HG03469 (cell line): ENCODE data around the gene ABHD17C.

Experiments
- ATAC-seq: cut with Tn5 transposase; IDR thresholded peaks from one replicate; pipeline ENCODE4 v1.9.1; 2021; ENCODE audit warnings: mild to moderate bottlenecking, moderate library complexity, moderate number of reproducible peaks; ENCODE audit not compliant: unreplicated experiment

Gene ABHD17C

DNA sequence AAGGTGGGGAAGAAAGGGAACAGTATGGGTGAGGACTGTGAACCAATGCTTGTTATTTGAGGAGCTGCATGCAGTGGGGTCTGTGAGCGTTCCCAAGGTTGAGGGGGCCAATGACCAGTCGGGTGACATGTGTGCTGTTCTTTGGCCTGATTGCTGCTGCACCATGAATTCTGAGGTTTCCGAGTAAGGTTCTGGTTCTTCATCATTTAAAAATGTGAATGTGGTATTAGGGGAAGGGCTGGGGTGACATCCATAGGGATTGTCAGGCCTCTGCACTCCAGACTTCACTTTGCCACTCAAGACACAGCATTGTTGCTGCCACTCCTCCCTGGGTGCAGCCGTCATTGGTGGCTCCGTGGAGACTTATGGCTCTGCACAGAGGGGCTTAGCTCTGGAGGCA lies 32.5 kb downstream of the ABHD17C start:
- ATAC-seq = no peak

DNA sequence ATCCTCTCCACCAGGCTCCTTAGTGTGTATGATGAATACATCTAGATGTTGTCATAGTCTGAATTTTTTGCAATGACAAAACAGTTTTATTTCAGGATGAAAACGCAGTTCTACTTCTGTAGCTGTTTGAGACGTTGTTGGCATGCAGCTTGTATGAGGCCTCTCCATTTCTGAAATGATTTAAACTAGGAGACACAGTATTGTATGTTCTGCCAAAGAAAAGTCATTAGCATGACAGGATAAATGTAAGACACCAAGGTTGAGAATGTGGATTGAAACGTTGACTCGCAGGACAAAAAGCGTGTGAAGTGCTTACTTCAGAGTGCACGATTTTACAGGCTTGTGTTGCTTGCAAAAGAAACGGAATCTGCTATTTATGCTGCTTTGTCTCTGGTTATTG lies 35.3 kb downstream of the ABHD17C start:
- no peak for ATAC-seq

GRCh38 chr15:80730926-80731325 lies 35.8 kb downstream of the ABHD17C start:
- no peak for ATAC-seq

GRCh38 chr15:80732167-80732566 lies 37.1 kb downstream of the ABHD17C start:
- no peak for ATAC-seq

- no peak for ATAC-seq
Measured at GRCh38 chr15:80732818-80733217, 37.7 kb downstream of the ABHD17C start.

DNA sequence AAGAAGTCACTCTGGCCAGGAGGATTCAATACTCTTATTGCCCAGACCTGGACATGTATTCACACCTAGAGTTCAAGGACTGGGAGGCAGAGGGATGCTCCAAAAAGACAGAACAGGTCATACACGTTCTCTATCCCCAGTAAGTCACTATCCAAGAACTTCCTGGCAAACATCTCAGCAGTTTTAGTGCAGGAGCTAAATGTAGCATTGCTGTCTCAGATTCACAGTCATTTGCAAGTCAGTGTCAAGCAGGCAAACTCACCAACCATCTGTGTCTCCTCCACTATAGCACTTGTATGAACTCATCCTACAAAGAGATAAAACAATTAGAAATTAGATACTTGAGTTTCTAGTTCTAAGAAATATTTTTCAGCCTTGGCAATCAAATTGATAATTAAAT lies 38.4 kb downstream of the ABHD17C start:
- no peak for ATAC-seq

GRCh38 chr15:80735344-80735743 lies 40.2 kb downstream of the ABHD17C start:
- no peak for ATAC-seq

DNA sequence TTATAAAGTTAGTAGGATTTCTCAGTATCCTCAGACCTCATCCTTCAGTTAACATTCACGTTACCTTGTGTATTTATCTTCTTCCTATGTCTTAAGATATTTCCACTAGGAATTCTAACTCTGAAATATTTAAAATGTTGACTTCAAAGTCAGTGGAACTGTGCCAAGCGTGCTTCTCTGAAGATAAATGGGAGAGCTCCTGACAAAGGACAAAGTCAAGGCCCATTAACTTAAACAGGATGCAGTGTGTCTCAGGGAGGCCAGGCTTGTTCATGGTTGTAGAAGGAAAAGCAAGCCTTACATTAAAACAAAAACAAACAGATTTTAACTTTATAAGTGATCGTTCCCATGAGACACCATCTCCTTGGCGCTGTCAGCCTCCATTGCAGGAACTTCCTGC lies 41.5 kb downstream of the ABHD17C start:
- ATAC-seq = no peak

- ATAC-seq = no peak
Measured at GRCh38 chr15:80739919-80740318, 44.8 kb downstream of the ABHD17C start.

DNA sequence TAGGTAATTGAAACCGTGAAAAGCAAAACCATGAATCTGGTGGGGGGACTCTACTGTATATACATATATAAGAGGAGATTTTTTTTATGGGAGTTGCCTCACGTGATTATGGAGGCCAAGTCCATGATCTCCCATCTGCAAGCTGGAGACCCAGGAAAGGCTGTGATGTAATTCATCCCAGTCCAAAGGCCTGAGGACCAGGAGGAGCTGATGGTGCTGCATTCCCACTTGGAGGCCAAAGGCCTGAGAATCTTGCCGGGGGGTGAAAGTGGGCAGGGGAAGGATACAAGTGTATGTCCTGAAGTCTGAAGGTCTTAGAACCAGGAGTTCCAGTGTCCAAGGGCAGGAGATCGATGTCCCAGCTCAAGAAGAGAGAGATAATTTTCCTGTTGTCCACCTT lies 47.0 kb downstream of the ABHD17C start:
- ATAC-seq = no peak

DNA sequence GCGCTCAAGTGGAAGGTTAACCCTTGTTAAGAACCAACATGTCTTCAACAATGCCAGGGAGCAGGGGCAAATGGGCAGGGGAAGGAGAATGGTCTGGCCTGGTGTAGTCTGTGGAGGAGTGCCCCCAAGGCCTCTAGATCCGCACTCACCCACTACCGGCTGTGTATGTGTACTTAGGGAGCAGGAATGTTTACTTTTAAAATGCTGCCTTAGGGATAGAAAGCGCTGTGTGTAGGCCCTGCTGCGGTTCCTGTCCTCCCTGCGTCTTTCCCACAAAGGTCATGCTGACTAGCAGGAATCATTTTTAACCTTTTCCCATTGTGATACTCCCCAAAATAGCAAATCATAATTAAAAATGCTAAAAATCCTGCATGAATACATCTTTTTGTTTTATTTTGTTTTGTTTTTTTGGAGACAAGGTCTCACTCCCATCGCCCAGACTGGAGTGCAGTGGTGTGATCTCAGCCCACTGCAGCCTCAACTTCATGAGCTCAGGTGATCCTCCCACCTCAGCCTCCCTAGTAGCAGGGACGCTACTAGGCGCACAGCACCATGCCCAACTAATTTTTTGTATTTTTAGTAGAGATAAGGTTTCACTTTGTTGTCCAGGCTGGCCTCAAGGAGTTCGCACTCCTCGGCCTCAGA lies 48.2 kb downstream of the ABHD17C start:
- ATAC-seq = no peak

GRCh38 chr15:80744415-80744814 lies 49.3 kb downstream of the ABHD17C start:
- no peak for ATAC-seq

DNA sequence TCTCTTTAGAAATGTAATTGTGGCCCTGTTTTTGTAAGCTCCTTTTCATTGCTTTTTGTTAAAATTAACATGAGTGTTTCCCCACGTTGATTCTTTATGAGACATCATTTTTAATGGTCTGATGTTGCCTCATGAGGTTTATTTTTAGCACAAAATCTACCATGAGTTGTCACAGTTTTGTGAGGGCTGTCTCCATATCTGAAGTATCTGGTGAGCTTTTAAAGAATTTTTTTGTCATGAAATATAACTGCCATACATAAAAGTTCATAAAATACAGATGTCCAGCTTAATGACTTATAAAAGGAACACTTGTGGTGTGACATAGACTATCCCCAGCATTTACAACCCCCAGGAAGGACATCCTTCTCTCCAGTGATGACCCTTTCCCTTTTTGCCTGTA lies 49.7 kb downstream of the ABHD17C start:
- no peak for ATAC-seq

- ATAC-seq = no peak
Measured at GRCh38 chr15:80745888-80746287, 50.8 kb downstream of the ABHD17C start.

GRCh38 chr15:80747317-80748053 lies 52.4 kb downstream of the ABHD17C start:
- ATAC-seq = no peak

DNA sequence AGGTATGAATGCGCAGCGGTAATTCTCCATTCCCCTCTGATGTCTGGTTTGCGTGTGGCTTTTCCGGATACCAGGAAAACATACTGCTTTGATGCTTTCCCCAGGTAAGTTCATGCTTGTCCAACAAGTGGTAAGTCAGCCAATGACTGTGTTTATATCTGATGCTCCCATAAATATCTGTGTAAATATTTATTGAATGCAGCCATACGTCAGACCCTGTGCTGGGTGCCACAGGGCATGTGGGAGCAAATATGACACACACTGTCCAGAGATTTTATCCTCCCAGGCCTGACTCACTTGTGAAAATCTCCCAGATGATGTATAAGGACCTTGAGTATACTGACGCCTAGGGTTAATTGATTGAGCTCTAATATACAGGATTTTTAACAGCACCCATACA lies 54.5 kb downstream of the ABHD17C start:
- ATAC-seq = no peak

- ATAC-seq = no peak
Measured at GRCh38 chr15:80750575-80750974, 55.5 kb downstream of the ABHD17C start.

GRCh38 chr15:80752204-80752603 lies 57.1 kb downstream of the ABHD17C start:
- ATAC-seq = no peak

GRCh38 chr15:80753161-80753560 lies 58.1 kb downstream of the ABHD17C start:
- no peak for ATAC-seq

DNA sequence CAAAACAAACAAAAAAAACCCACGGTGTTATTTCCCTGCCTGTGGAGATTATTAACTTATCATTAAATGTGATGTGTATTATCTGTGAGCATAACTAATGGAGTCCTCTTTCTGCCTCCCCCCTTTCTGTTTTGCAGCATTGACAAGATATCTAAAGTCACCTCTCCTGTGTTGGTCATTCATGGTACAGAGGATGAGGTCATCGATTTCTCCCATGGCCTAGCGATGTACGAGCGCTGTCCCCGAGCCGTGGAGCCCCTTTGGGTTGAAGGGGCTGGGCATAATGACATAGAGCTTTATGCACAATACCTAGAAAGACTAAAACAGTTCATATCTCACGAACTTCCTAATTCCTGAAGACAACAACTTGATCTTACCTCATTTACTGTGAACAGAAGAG lies 58.9 kb downstream of the ABHD17C start:
- no peak for ATAC-seq

DNA sequence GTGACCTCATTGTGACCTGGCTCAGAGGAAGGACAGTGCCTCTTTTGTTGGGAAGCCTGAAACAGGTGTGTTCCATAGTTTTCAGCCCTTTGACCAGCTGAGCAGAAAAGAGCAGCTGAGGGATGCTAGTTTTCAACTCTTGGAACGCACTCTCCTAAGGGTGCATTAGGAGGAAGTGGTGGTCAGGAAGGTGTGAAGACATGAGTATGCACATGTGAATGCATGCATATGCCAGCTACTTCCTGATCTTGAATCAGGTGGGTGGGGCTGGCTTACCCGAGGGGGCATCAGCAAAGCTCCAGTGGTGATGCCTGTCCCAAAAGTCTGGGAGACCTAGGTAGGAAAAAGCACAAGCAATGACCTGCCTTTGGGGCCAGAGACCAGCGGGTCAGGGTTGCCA lies 60.8 kb downstream of the ABHD17C start:
- no peak for ATAC-seq

DNA sequence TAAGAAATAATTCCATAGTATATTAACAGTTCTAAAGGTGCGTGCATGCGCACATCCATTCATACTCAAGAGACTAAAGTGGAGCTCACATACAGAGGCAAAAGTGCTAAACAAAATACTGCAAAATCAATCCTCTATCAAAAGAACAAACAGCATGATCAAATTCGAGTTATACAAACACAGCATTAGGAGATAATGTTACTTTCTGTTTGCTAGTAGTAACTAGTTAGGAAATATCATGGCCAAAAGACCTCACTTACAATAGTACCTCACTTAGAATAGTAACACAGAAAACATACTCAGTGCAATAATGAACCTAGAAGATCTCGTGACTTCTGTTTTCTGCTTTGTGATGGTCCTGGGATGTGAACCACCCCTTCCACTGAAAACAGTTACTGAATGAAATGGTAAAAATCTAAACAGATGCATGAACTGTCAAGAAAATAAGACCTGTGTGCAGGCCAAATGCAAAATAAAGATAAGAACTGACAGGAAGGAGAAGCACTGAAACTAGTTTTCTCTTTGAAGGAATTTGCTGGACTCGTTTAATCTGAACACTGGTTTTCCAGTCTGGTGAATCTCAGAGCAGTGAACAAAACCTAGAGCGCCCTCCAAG lies 63.1 kb downstream of the ABHD17C start:
- no peak for ATAC-seq
